ENCODE results near the gene PDCD1.
"Not testable (repeated sequence)": the region's sequence is repeated elsewhere in the genome, so short reads cannot be mapped to it uniquely, and the experiment has no call there.

Gene PDCD1

GRCh38 chr2:241850544-241851324, 8.0 kb downstream of the PDCD1 start:
- DNase-seq = no peak

- no peak for DNase-seq
Observed at GRCh38 chr2:241849616-241850543, 8.8 kb downstream of the PDCD1 start.

- DNase-seq = no peak
Observed at GRCh38 chr2:241848761-241849615, 9.7 kb downstream of the PDCD1 start.

- DNase-seq = no peak
Observed at GRCh38 chr2:241846406-241846805, 12.3 kb downstream of the PDCD1 start.

GRCh38 chr2:241844831-241845578, 13.7 kb downstream of the PDCD1 start:
- DNase-seq = no peak

GRCh38 chr2:241844066-241844728, 14.5 kb downstream of the PDCD1 start:
- DNase-seq = peak; percentile 94

- no peak for DNase-seq
Observed at GRCh38 chr2:241843321-241844065, 15.2 kb downstream of the PDCD1 start.

GRCh38 chr2:241842620-241843211, 16.0 kb downstream of the PDCD1 start:
- DNase-seq = peak; percentile 80

GRCh38 chr2:241842067-241842415, 16.7 kb downstream of the PDCD1 start:
- no peak for DNase-seq

- no peak for DNase-seq
Observed at GRCh38 chr2:241841181-241842066, 17.3 kb downstream of the PDCD1 start.

GRCh38 chr2:241837197-241837965, 21.3 kb downstream of the PDCD1 start:
- no peak for DNase-seq

GRCh38 chr2:241836292-241836691, 22.4 kb downstream of the PDCD1 start:
- no peak for DNase-seq

- DNase-seq = no peak
Observed at GRCh38 chr2:241835611-241836010, 23.1 kb downstream of the PDCD1 start.

GRCh38 chr2:241834527-241835210, 24.0 kb downstream of the PDCD1 start:
- DNase-seq = no peak

GRCh38 chr2:241833756-241834526, 24.8 kb downstream of the PDCD1 start:
- not testable (repeated sequence) for DNase-seq

- DNase-seq = no peak
Observed at GRCh38 chr2:241833101-241833663, 25.5 kb downstream of the PDCD1 start.

GRCh38 chr2:241827394-241827793, 31.3 kb downstream of the PDCD1 start:
- no peak for DNase-seq
